OCI-LY3 (cell line): ENCODE measurements around the gene FAM50A.

Experiments used
- CTCF ChIP-seq: fragments of 200-600, 300-600 bp; sonication (generic); IDR thresholded peaks from 2 replicates; pipeline ENCODE4 v1.5.1; 2014; ENCODE audit warnings: antibody characterized with exemption, low read length, low read depth
- EZH2phosphoT487 ChIP-seq: fragments of 200-600 bp; shearing (Covaris generic); IDR thresholded peaks from 2 replicates; pipeline ENCODE4 v1.6.1; 2018; ENCODE audit warnings: antibody characterized with exemption, mixed run types, low read depth

- no peak for TF ChIP-seq EZH2phosphoT487
- no peak for TF ChIP-seq CTCF
Measured at GRCh38 chrX:154401045-154401799, 42.7 kb upstream of the FAM50A start.
